Loucy (cell line): Measurements from ENCODE around the gene TEAD1.

Experiments
- EZH2phosphoT487 ChIP-seq: fragments of 200-600 bp; IDR thresholded peaks from 2 replicates; pipeline ENCODE4 v1.6.1; 2018; ENCODE audit warnings: antibody characterized with exemption, mild to moderate bottlenecking, moderate library complexity, borderline replicate concordance
- TF ChIP-seq, protein P1 (sequence below): fragments of 200-600 bp; sonication (generic); conservative IDR thresholded peaks from 2 replicates; pipeline ENCODE4 v1.5.1; 2014; ENCODE audit warnings: mild to moderate bottlenecking, antibody characterized with exemption, low read length

DNA sequence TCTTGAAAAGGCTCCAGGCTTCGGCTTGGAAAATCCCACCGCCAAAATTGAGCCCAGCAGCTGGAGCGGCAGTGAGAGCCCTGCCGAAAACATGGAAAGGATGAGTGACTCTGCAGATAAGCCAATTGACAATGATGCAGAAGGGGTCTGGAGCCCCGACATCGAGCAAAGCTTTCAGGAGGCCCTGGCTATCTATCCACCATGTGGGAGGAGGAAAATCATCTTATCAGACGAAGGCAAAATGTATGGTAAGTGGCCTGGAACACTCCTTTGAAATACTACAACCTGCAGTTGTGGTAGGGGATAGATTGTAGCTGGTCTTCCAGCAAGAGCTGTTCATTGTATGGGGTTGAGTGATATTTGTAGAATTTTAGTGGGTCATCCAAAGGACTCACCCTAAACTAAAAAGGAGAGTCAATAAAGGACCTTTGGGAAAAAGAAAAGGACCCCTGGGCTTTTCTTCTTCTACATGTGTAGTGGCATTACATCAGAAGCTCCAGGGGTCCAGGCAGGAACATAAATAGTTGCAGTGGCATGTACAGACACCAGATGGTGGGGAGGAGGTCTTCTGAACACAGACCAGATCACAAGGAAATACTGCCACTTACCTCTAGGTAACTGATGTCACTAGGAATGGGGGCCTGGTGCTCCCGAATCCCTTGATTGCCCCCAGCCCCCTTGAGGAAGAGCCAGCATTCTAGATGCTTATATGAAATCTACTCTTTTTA, 90.1 kb downstream of the TEAD1 start:
- no peak for TF ChIP-seq EZH2phosphoT487
- TF ChIP-seq, protein P1, sequence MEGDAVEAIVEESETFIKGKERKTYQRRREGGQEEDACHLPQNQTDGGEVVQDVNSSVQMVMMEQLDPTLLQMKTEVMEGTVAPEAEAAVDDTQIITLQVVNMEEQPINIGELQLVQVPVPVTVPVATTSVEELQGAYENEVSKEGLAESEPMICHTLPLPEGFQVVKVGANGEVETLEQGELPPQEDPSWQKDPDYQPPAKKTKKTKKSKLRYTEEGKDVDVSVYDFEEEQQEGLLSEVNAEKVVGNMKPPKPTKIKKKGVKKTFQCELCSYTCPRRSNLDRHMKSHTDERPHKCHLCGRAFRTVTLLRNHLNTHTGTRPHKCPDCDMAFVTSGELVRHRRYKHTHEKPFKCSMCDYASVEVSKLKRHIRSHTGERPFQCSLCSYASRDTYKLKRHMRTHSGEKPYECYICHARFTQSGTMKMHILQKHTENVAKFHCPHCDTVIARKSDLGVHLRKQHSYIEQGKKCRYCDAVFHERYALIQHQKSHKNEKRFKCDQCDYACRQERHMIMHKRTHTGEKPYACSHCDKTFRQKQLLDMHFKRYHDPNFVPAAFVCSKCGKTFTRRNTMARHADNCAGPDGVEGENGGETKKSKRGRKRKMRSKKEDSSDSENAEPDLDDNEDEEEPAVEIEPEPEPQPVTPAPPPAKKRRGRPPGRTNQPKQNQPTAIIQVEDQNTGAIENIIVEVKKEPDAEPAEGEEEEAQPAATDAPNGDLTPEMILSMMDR, result no peak
